Astrocyte (in vitro differentiated cells and primary cell): ENCODE data around the gene MED22.
"Not testable (repeated sequence)": the region's sequence is repeated elsewhere in the genome, so short reads cannot be mapped to it uniquely, and the experiment has no call there.

Experiments used
- CTCF ChIP-seq: IDR thresholded peaks from 2 replicates; pipeline ENCODE4 v1.5.1; 2011; ENCODE audit warnings: low read depth, mild to moderate bottlenecking, inconsistent platforms, low read length, moderate library complexity; ENCODE audit not compliant: insufficient read depth
- EZH2 ChIP-seq: IDR thresholded peaks from 2 replicates; pipeline ENCODE4 v1.6.1; 2012; ENCODE audit warnings: mild to moderate bottlenecking, low read length, inconsistent platforms; ENCODE audit not compliant: insufficient read depth

DNA sequence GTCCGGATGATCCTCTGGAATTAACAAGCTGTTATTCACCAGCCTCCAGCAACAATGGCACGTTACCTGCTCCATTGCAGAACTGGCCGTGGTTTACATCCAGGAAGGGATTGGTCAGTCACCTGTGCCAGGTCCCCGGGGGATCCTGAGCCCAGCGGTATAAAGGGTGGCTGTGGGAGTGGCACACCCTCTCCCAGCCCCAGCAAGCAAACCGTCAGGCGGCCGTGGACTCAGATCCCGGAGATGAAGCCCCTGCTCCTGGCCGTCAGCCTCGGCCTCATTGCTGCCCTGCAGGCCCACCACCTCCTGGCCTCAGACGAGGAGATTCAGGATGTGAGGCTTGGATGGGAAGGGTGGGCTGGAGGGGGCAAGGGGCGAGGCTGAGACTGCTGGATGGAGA is 30.4 kb downstream of the MED22 start:
- not testable (repeated sequence) for TF ChIP-seq CTCF, EZH2
